Transverse colon (tissue), 4 donors: Measurements from ENCODE around the gene TOLLIP.

ENCODE experiments used
- CTCF ChIP-seq, 5 experiments: fragments of 200-600 bp in 3 of 5; fragments of 450-650 bp in 2 of 5; sonication (generic) in 3 of 5; IDR thresholded peaks; 1 replicate in 2 of 5; 2 replicates in 3 of 5; pipeline ENCODE4 v1.5.1; 2016 to 2017; ENCODE audit warnings: antibody characterized with exemption in 5 of 5, inconsistent platforms in 3 of 5, mild to moderate bottlenecking in 2 of 5, moderate library complexity in 1 of 5
- EP300 ChIP-seq: sonication (generic); formaldehyde crosslinking; IDR thresholded peaks from one replicate; pipeline ENCODE4 v1.6.1; 2017; ENCODE audit warnings: antibody characterized with exemption, low read depth
- POLR2A ChIP-seq: fragments of 450-650 bp; IDR thresholded peaks from one replicate; pipeline ENCODE4 v1.6.1; 2016; ENCODE audit warnings: antibody characterized with exemption, mild to moderate bottlenecking, moderate library complexity
- POLR2AphosphoS5 ChIP-seq, 3 donors: sonication (generic); formaldehyde crosslinking; IDR thresholded peaks; one replicate each; pipeline ENCODE4 v1.6.1; 2016; ENCODE audit warnings: antibody characterized with exemption in 3 of 3

- TF ChIP-seq CTCF (IDR thresholded peaks at IDR 0.05) (no peak), POLR2AphosphoS5 (IDR thresholded peaks at IDR 0.05) (no peak), POLR2A (no peak), EP300 (no peak)
These were observed 39.4 kb upstream of the TOLLIP start for GRCh38 chr11:1348796-1349326.
